Right hindlimb (tissue), 1 donor: ENCODE results near the gene LRMDA.
"Not testable (repeated sequence)": the region's sequence is repeated elsewhere in the genome, so short reads cannot be mapped to it uniquely, and the experiment has no call there.

ENCODE experiments used
- DNase-seq: peaks from one replicate; pipeline ENCODE4 v3.0.0-alpha.2; 2018

Gene LRMDA

DNA sequence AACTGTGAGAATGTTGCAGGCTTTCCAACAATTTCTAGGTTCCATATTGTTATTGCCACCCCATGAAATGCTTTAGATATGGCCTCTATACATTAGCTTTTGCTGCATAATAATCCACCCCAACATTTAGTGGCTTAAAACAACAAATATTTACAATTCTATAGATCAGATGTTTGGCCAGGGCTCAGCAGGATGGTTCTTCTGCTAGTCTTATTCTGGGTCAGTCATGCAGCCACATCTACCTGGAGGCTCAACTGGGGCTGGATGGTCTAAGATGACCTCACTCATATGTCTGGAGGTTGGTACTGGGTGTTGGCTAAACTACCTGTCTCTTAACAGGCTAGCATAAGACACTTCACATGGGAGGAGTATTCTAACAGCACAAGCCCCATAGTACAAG lies 607.3 kb downstream of the LRMDA start:
- no peak for DNase-seq

DNA sequence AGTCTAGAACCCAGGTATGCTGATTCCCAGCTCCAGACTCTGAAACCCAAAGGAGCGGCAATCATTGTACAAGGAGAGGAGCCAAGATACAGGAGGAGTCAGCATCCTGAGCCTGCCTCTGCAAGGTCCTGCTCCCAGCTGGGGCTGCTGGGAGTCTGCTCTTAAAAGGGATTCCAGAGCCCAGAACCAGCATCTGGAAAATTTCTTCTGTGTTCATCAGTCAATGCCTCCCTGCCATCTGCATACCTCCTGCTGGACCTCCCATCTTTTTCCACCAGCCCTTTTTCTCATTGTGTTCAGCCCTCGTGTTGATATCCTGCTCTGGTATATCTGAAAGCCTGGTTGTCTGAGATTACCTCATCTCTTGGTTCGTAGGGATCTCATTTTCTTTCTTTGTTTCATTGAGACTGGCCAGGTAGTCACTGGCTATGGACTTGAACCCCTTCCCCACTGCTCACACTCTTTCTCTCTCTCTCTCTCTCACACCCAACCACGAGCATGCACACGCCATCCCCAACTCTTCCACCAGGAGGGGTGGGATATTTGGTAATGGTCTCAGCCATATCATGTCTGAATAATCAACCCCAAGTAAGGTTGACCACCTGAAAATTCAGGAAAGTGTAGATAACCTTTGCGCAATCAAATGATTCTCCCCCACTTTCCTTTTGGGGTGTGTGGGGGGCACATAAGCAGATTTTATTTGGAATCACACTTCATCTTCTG lies 608.8 kb downstream of the LRMDA start:
- no peak for DNase-seq

DNA sequence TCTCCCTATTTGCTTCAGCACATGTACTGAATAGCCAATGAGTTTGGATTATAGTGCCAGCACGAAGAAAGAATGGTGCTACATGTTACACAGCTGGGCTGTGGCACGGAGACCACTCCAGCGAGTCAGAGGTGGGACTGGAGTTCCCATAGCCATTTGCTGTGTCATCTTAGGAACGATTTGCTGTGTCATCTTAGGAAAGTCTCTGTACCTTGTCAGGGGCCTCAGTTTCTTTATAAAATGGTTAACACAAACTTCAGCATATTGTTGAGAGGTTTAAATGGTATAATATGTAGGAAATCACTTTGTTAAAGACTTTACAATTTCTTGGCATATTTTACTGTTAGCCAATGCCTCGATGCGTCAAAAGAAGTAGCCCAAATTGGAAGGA lies 609.4 kb downstream of the LRMDA start:
- DNase-seq, result no peak

DNA sequence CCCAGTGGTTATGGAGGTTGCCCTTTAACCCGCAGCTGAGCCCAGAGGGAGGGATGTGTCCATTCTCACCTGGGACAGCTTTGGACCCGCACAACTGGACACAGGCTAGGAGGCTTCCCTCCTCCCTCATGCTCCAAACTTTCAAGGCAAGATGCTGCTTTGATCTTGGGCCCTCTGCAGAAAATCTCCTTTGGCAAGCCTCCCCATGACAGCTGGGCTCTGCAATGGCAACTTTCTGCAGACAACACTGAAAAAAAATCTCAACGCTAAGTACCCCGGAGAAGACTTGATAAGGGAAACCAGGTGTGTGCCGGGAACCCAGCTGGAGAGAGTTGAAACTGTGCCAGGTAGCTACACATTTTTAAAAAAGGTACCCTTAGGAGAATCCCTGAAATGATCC lies 610.1 kb downstream of the LRMDA start:
- DNase-seq, result no peak

DNA sequence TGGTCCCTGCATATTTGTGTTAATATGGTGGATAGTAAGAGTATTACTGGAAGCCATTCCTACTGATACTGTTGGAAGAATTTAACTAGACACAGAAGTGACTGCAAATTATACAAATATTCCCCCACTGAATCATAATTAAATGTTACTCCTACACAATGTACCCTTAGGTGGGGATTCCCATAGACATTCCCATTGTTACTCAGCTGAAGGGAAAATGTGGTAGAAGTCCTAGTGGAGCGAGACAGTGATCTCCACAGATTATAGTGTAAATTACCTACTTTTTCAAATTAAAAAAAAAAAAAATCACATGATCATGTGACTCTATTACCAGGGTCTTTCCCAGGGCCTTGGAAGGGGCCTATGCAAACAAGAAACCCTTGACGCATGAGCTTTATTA lies 611.8 kb downstream of the LRMDA start:
- no peak for DNase-seq

DNA sequence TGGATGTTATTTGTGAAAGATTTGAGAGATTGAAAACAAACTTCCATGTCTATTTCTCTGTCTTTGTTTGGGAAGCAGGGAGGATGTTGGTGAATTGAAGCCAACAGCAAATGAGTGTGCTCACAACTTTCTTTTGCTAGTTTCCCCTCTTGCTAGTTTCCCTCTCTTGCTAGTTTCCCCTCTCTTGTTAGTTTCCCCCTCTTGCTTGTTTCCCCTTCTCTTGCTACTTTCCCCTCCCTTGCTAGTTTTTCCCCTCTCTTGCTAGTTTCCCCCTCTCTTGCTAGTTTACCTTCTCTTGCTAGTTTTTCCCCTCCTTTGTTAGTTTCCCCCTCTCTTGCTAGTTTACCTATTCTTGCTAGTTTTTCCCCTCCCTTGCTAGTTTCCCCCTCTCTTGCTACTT lies 613.3 kb downstream of the LRMDA start:
- no peak for DNase-seq

DNA sequence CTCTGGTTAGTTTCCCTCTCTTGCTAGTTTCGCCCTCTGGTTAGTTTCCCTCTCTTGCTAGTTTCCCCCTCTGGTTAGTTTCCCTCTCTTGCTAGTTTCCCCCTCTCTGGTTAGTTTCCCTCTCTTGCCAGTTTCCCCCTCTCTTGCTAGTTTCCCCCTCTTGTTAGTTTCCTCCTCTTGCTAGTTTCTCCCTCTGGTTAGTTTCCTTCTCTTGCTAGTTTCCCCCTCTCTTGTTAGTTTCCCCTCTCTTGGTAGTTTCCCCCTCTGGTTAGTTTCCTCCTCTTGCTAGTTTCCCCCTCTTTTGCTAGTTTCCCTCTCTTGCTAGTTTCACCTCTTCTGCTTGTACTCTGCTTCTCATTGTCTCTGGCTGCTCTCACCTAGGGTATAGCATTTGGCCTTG lies 613.8 kb downstream of the LRMDA start:
- no peak for DNase-seq

DNA sequence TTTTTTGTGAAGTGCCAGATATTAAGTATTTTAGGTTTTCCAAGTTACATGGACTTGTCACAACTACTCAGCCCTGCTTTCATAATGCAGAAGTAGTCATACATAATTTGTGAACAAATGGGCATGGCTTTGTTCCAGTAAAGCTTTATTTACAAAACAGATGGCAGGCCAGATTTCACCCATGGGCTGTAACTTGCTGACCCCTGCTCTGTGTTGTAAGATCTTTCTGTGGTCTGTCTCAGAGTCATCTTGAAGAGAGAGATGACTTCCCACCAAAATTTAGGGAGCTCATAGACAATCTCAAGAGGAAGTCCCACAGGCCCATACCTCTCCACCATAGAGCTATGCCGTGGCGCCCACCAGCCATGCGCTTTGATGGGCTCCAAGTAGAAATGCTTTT lies 616.1 kb downstream of the LRMDA start:
- no peak for DNase-seq

DNA sequence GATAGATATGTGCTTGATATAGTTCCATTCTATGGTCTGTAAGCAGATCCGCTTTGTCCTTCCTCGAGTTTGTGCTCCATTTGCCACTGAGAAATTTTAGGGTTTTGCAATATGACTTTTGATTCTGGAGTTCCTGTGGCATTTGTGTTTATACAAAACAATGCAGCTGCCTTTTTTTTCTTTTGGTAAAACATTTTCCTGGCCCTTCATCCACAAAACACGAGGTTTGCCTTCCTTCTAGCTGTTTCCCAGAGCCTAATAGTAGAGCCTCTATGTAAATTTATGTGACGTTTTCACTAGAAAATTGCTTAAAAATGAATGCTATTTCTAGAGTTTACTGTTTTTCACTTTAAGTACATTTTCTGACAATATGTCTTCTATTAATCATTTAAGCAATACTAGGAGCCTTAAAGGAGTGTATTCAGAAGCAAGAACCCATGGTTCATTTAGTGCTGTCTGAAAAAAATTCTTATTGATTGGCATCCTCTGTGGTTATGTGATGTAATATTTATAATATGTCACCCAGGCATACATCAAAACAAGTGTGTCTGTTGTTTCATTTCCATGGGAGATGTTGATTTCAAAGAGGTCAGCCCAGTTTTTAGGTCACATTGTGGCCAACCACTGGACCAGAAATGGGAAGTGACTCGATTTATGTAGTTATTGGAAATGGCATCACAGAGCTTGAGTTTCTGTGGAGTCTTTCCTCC lies 618.3 kb downstream of the LRMDA start:
- DNase-seq, result no peak

DNA sequence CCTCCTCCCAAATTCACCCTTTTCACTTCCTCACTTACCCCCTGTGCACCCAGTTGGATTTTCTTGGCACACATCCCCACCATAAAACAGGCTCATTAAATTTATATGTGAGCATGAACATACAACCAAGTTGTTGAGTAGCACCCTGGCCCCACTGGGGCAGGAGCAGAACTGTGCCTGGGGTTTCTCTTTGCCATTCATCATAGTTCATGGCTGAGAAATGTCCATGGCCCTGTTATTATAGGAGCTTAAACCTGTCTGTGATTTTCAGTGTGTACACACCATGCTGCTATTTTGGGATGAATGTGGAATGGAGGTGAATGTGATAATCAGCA lies 618.8 kb downstream of the LRMDA start:
- no peak for DNase-seq

DNA sequence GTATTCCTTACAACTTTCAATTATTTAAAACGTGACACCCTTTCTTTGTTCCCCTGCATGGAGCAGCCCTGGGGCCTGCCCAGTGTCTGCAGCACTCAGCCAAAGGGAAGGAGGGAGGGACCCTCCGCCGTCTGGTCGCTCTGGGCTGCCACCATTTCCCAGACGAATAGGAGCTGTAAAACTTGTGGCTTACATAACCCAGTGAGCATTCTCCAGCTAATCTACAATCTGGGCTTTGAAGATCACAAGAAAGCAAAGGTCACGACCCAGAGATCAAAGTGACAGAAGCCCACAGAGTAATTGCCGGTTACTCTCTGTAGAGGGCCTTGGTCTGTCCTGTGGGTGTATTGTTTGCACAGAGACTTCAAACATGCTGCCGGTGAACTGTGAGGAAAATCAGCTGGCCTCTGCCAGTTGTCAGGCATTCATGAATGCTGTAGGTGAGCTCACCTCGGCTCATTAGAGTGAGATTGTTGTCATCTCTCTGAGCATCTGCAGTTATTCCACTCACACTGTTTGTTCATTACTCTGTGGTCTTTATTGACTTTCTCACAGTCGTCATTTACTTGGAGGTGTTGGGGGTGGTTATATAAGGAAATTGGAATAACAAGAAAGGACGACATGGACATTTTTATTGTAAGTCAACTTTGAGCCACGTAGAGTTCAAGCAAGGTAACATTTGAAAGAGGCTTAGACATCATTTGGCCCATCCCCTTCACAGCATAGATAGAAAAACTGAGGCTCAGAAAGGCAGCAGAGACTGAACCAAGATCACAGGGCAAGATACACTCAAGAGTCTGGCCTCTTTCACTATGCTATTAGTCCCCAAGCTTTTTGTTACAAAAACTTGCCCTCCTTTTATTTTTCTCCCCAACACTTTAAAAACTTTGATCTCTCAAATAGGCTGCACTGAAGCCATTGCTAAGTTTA lies 619.8 kb downstream of the LRMDA start:
- no peak for DNase-seq

DNA sequence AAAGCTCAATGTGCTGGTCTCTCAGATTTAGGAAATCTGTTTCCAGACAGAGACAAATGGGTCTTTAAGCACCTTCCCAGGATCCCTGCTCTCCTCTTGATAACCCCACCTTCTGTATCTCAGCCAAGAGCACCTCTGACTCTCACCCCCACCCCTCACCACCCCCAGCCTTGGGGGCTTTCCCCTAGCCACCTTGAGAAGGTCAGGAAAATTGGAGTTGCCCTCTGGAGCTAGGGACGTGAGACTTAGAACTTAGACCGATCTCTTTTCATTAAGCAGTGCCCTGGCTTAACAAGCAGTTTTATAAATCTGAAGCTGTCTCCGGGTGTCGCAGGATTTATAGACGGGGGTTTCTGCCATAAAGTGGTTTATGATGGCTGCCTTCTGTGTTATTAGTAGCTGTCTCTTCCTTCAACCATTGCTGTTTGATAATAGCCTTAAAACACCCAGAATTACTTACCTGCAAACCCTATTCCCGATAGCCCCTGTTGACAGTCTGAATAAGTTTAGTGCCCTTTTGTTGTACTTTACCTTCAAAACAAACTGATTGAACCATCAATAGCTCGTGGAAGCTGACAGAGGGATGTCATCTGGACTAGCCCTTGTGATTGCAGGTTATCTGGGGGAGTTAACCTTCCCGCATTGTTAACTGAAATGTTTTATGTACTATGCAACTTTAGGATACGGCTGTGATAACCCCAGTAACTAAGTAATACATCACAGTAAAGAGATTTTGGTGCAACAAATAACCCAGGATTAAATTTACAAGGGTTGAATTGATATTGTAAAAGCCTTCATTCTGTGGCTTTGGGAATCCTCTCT lies 621.5 kb downstream of the LRMDA start:
- no peak for DNase-seq

DNA sequence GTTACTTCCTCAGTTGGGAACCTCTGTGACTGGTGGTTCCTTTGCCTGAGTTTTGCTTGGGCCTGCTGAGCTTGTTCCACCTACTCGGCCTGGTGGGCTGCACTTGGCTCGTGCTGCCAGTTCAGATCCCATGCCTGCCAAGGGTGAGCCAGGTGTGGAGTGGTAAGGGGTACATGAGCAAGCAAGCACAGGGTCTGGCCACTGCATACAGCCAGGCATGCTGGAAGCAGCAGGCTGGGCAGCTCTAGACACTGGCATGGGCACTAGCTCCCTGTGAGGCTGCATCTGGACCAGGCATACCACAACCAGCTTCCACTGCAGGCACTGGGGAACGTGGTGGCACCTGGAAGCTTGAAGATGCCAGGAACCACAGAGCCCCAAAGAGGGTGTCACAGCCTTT lies 624.0 kb downstream of the LRMDA start:
- no peak for DNase-seq

DNA sequence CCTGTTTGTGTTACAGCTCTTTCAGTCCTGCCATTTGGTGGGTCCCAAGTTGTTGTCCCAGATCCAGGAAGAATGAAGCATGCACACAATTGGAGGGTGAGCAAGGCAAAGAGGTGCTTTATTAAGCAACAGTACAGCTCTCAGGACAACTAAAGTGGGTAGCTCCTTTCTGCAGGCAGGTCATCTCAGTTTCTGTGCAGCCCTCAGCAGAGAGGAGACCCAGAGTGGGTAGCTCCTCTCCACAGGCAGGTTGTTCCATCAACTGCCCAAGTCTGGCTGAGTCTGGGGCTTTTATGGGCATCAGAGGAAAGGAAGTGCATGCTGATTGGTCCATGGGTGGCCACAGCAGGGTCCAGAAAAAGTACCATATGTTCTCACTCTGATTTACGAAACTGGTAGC lies 624.5 kb downstream of the LRMDA start:
- no peak for DNase-seq

DNA sequence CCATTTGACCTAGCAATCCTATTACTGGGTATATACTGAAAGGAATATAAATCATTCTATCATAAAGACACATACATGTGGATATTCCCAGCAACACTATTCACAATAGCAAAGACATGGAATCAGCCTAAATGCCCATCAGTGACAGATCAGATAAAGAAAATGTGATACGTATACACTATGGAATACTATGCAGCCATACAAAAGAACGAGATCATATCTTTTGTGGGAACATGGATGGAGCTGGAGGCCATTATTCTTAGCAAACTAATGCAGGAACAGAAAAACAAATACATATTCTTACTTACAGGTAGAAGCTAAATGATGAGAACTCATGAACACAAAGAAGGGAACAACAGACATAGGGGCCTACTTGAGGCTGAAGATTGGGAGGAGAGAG lies 629.6 kb downstream of the LRMDA start:
- not testable (repeated sequence) for DNase-seq

DNA sequence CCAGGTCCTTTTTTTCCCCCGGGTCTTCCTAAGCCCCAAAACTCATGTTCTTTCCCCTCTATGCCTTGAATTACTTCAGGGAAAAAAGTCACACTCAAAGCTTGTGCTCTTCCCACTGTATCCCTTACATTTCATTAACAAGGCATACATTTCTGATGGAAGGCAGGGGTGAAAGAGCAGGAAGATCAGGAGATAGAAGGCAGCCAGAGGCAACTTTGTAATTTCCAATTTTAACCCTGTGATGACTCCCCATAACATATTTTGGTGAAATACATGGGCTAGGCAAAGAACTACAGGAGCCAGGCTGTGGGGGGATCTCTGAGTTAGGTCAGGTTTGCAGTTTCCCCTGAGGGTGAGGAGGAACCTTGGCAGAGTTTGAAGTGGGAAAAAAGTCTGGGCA lies 635.0 kb downstream of the LRMDA start:
- no peak for DNase-seq

DNA sequence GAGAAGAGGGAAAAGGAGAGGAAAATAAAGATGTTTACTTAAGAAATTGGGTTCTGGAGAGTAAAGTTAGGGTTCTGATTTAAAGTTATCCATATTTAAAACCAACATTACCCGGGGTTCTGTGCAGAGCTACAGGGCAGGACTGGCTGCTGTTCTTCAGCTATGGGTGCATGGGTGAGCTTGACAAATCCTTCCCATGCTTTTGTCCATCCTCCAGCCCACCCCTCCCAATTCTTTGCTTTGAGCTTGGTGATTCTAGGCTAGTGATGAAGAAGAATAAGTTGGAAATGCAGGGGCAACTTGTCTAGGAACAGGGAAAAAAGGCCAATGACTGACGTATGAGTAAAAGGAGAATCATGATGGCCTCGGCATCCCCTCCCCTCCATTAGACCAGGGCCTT lies 636.0 kb downstream of the LRMDA start:
- DNase-seq, result no peak

DNA sequence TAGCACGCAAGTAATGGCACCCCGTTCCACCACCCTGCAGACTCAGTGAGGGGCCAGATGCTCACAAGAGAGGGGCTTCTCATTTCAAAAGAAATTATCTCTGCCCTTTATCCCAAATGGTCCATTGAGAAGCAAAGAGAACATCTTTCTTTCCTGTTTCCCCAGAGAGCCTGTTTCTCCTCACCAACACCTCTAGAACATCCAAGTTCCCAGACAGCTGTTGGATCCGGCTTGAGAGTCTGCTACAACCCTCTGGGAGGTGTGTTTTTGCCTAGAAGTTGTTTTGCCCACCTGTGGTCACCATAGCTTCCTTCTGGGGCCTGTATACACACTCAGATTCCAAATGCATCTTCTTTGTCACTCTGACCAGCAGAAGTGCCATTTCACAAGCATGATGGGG lies 637.4 kb downstream of the LRMDA start:
- no peak for DNase-seq

DNA sequence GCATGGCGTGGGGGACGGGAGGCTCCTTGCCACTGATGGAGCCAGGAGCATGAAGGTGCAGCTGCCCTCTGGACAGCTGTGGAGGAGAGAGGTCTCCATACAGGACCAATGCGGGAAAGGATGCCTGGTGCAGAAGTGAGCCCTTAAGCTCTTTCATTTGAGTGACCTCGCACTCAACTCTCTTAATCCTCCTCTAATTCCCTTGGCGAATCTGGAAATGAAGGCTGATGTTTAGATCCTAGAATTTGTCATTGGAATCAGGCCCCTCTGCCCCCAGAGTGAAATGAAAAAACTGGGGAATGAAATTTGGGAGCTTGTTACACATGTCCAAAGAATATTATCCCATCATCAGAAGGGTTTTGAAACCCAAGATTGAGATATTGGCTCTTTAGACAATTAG lies 639.5 kb downstream of the LRMDA start:
- no peak for DNase-seq

DNA sequence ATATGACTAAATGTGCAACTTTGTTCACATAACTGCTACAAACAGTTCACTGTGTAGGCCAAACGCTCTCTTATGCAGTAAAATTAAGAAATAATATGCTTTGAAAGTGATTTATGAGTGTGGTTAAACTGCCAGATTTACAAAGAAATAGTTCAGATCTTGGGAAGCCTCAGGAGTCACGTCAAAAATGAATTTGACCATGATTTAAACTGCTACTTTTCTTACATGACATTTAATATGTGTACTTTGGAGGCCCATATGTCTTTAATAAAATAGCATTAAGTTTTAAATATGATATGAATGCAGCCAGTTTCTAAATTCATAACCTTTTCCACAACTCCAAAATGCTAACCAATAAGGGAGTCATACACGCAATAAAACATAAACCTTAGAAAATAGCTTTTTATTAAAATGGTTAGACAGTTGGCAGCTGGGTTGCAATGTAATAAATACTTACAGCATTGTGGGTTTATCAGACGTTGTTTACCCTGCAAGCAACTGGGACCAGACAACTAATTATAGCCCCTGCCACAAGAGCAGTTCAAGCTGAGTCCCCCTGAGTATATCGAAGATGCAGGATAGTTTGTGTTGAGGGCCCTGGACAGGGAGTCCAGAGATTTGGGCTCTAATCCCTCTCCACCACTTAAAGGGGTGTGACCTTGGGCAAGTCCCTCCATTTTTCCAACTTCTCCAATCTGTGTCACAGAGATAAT lies 640.4 kb downstream of the LRMDA start:
- DNase-seq, result peak; percentile 43

DNA sequence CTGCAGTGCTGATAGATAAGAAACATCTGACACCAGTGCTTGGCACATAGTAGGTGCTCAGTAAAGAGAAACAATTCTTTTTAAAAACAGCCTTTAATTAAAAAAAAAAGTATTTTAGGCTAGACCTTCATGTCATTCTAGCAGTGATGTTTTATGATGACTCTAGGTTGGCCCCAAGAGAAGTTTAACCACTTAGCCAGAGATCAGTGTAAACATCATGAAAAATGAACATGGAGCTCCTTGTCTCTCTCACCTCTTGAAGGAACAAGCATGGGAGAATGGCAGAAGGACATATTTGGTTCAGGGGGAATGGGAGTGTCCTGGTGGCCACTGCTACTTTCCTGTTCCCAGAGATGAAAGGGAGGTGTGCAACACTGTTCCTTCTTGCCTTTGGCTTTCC lies 641.0 kb downstream of the LRMDA start:
- DNase-seq, result no peak

DNA sequence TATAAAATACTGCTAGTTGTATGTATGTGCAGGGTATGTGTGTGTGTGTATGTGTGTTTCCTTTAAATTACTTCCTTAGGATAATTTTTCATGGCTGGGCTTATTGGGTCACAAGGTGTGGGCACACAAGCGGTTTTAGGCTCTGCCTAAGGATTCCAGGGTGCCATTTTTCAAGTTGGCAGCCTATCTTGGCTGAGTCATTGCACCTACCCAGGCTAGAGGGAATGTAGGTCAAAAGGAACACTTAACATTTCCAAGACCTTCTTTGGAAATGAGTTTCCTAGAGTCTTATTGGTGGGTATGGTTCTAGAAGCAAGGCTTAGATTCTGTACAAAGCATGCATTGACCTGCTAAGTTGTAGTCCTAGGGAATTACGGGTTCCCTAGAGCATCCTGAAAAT lies 642.1 kb downstream of the LRMDA start:
- DNase-seq, result no peak
